Measurements from ENCODE around the gene RPS21. TPM values are rescaled to one million over a fixed set of nuclear protein-coding genes. Genes with fewer than 3 reads are reported as not detected.
A peak's percentile ranks its signal among the peaks of the same experiment; 100 is the strongest.

The RPS21 gene
- total RNA-seq, 1 donor from 2014 or later, result 830 TPM

- Mint-ChIP-seq H3K4me1 (ENCODE audit: low read depth) (peaks cover 79% of the 10 kb centered on the region), H3K36me3 (ENCODE audit: low read depth) (peaks cover 1% of the 10 kb centered on the region), H3K4me3 (ENCODE audit: unreplicated experiment) (no peak overlapping the region), H3K9me3 (ENCODE audit: low read depth) (no peaks in the 10 kb centered on the region), H3K27me3 (ENCODE audit: low read depth) (no peaks in the 10 kb centered on the region), H3K27ac (ENCODE audit: unreplicated experiment) (no peak overlapping the region)
- no peak for TF ChIP-seq CTCF (IDR thresholded peaks at IDR 0.05)
- DNase-seq (ENCODE audit: low spot score), result no peak
These were observed 25.8 kb upstream of the RPS21 start for GRCh38 chr20:62360854-62361798.

GRCh38 chr20:62361799-62362589 lies 24.9 kb upstream of the RPS21 start:
- Mint-ChIP-seq H3K27ac (ENCODE audit: unreplicated experiment) (no peak overlapping the region), H3K27me3 (ENCODE audit: low read depth) (no peaks in the 10 kb centered on the region), H3K9me3 (ENCODE audit: low read depth) (no peaks in the 10 kb centered on the region), H3K4me1 (ENCODE audit: low read depth) (peaks cover 70% of the 10 kb centered on the region), H3K36me3 (ENCODE audit: low read depth) (peaks cover 1% of the 10 kb centered on the region), H3K4me3 (ENCODE audit: unreplicated experiment) (no peak overlapping the region)
- no peak for DNase-seq (ENCODE audit: low spot score)
- no peak for TF ChIP-seq CTCF (IDR thresholded peaks at IDR 0.05)

GRCh38 chr20:62362590-62362940 lies 24.3 kb upstream of the RPS21 start:
- DNase-seq (ENCODE audit: low spot score), result no peak
- H3K36me3 Mint-ChIP-seq (ENCODE audit: low read depth), result peaks cover 1% of the 10 kb centered on the region

GRCh38 chr20:62362991-62363919 lies 23.6 kb upstream of the RPS21 start:
- Mint-ChIP-seq H3K4me3 (ENCODE audit: unreplicated experiment) (peak overlapping the region; percentile 45), H3K9me3 (ENCODE audit: low read depth) (no peaks in the 10 kb centered on the region), H3K27me3 (ENCODE audit: low read depth) (no peaks in the 10 kb centered on the region), H3K4me1 (ENCODE audit: low read depth) (peaks cover 66% of the 10 kb centered on the region), H3K27ac (ENCODE audit: unreplicated experiment) (no peak overlapping the region), H3K36me3 (ENCODE audit: low read depth) (peaks cover 1% of the 10 kb centered on the region)
- TF ChIP-seq CTCF (IDR thresholded peaks at IDR 0.05), result peak; percentile 75
- no peak for DNase-seq (ENCODE audit: low spot score)

More at GRCh38 chr20:62362590-62362940, 24.3 kb upstream of the RPS21 start:
- TF ChIP-seq CTCF (IDR thresholded peaks at IDR 0.05), result no peak
- H3K27me3 Mint-ChIP-seq (ENCODE audit: low read depth), result no peaks in the 10 kb centered on the region
- no peak overlapping the region for H3K27ac Mint-ChIP-seq (ENCODE audit: unreplicated experiment)
- peaks cover 65% of the 10 kb centered on the region for H3K4me1 Mint-ChIP-seq (ENCODE audit: low read depth)
- no peak overlapping the region for H3K4me3 Mint-ChIP-seq (ENCODE audit: unreplicated experiment)
- no peaks in the 10 kb centered on the region for H3K9me3 Mint-ChIP-seq (ENCODE audit: low read depth)
